ENCODE results near the gene TMCC2. TPM values are rescaled to one million over a fixed set of nuclear protein-coding genes. Genes with fewer than 3 reads are reported as not detected.

The TMCC2 gene
- total RNA-seq, 1 donor from 2014 or later, result 16.5 TPM

DNA sequence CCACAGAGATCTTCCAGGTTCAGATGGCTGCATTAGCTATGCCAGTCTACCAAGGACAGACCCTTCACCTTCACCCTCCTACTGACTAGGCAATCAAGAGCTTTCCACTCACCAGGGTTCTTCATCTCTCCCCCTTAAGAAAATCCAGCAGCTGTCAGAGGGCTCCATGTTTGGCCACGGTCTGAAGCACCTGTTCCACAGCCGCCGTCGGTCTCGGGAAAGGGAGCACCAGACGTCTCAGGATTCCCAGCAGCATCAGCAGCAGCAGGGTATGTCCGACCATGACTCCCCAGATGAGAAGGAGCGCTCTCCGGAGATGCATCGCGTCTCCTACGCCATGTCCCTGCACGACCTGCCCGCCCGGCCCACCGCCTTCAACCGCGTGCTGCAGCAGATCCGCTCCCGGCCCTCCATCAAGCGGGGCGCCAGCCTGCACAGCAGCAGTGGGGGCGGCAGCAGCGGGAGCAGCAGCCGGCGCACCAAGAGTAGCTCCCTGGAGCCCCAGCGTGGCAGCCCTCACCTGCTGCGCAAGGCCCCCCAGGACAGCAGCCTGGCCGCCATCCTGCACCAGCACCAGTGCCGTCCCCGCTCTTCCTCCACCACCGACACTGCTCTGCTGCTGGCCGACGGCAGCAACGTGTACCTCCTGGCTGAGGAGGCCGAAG is 13.8 kb downstream of the TMCC2 start:
- no peak for DNase-seq

DNA sequence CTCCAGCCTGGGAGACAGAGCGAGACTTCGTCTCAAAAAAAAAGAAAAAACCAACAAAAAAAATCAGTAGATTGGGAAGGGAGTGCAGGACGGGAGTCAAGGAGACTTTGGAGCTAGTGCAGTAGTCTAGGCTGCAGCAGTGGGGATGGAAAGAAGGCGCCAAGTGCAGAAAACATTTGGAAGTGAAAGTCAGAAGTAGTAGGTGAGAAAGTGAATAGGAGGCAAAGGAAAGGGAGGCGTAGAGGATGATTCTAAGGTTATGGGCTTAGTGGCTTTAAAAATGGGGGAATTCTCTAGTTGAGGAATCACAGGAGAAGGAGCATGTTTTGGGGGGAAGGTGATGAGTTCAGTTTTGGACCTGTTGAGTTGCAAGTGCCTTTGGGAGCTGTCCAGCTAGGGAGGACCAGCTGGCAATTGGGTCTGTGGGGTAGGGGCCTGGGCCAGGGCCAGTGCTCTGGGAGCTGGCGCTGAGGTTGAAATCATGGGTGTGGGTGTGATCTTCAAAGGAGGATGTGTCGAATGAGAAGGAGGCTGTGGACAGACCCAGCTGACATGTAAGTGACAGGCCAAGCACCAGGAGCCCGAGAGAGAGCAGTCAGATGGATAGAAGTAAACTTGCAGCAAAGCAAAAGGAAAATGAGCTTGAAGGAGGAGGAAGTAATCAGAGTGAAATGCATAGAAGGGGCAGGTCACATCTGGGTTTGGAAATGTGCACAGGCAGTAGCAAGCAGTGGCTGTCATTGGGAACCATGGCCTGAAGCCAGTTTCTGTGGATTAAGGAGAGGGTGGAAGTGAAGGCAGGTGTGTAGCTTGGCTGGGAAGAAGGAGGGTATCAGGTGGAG is 15.8 kb downstream of the TMCC2 start:
- no peak for DNase-seq

DNA sequence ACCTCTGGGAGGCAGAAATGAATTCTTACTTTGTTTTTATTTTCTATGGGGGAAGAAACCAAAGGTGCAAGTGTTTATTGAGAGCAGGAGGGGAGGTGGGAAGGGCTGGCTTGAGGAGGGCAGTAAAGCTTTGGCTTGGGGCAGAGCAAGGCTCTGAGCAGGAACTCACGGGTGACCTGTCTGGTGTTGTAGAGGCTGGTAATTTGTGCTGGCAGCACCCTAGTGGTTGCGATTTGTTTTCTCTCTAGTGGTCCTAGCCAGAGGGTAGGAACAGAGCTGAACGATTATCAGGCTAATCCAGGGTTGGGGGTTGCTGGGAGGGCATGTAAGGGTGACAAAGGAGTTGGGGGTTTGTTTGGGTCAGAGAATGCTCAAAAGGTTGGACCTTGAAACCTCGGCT is 16.6 kb downstream of the TMCC2 start:
- no peak for DNase-seq

DNA sequence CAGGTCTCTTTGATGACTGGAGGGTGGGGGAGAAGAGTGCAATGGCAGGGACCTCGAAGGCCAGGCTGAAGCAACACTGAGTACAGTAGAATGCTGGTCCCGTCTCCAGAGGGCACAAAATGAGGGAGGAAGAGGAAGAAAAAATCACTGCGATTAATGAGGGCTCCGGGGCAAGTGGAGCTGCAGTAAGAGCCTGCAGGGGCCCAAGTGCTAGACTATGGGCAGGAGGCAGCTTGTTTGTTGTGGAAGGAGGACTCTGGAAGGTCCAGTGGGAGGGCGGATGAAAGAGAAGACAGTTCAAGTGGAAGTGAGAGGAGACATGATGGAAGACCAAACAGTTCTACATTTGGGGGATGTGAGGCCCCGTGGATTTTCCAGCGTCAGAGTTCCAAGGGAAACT is 17.4 kb downstream of the TMCC2 start:
- DNase-seq, result no peak

DNA sequence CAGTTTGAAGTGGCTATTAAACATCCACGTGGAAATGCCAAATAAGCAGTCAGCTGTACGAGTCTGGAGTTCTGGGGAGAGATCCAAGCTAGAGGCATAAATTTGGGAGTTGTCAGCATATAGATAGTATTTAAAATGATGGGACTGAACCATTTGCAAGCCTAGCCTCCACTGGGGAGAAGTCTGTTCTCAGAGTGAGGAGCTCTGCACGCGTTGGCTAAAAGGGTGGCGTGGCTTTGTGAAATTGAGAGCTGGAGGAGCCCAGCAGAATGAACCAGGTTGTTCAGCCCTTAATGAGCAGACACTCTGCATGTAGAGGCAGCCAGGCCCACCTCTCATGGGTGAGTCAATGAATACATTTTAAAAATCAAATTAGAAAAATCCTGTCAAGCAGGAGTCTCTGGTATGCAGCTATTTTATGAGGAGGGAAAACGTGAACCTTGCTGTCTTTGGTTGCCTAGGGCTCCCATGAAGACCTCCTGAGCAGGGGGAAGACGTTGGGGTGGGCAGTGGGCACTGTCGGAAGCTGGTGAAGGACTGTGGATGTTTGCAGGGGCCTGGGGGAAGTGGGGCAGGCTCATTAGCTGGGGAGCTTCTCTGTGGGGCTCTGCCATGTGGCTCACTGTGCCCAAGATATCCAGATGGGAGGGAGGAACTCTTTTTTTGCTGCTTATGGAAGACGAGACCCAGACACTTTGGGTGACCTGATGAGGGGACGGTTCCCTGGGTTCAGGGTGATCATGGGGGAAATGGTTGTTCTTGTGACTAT is 18.8 kb downstream of the TMCC2 start:
- peak; percentile 38 for DNase-seq

DNA sequence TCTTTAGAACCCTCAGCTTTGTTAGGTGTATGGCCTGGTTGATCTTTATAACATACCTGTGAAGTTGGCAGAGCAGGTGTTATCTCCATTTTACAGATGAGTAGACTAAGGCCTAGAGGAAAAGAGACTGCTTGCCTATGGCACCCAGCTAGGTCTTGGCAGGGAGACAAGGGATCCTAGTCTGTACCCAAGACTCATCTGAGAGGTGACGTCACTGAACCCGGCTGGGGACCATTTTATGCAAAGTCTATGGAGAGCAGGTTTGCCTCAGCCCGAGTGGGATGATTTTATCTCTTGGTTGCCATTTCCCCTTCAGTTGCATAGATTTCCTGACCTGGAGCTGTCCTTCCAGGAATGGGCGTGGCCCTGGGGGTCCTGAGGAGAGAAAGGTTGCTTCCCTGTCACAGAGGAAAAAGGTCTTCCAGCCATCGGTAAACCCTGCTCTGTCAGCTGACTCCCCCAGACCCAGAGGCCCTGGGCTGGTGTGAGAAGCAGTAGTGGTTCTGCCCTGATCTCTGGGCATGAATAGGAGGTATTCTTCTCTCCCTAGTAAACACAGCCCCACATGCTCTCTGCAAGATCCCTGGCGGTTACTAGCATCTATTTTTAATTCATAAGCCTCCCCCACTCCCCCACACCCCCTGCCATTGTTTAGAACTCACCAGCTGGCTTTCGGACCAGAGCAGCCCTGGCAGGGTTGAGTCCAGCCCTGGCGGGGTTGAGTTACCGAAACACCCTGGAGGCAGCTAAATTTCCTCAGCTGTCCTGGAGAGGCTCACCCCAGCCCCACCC is 19.6 kb downstream of the TMCC2 start:
- peak; percentile 4 for DNase-seq

DNA sequence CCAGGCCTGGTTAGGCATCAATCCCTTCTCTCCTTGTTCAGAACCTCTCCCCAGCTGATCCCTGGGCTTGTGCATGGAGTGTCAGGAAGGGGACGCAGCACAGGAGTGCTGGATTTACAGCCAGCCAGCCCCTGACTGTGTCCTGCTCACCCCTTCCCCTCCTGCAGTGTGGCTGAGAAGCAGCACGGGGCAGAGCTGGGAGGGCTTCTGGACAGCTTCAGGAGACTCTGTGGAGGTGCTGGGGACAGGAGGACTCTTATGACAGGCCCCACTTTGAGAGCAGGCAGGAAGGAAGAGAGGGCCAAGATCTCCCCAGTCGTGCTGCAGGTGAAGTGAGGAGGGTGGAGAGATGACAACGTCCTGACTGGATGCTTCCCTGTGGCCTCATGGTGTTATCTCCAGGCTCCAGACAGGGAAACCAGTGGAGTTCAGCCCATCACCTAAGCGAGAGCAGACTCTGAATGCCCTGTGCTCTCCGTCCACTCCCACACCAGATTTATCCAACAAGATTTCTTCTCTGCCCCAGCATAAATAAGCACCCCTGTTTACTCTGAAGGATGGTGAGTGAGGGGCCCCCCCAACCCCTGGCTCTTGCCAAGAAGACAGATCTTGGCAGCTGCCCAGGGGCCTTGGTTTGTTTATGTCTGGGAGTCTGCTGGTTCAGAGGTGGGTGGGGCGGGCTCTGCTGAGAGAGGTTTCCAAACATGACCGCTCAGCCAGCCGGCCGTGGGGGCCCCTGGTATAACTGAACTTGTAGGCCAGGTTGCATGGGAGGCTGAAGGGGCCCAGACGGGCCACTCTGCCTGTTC is 21.3 kb downstream of the TMCC2 start:
- no peak for DNase-seq

DNA sequence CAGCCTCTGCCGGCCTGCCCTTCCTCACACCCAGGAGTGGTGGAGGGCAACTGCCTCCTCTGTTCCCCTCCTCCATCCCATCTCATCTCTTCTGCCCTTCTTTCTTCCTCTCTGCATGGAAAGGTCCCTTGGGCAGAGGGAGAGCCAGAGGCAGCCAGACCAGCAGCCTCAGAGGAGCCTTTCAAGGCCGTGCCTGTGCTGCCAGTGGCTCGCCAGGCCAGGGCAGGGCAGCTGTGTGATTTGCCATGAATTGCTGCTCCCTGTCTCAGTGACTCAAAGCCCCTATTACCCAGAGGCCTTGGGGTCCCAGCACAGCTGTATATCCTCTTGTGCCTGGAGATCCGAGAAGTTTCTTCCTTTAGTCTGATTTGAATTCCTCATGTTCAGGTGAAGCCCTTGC is 21.9 kb downstream of the TMCC2 start:
- no peak for DNase-seq

DNA sequence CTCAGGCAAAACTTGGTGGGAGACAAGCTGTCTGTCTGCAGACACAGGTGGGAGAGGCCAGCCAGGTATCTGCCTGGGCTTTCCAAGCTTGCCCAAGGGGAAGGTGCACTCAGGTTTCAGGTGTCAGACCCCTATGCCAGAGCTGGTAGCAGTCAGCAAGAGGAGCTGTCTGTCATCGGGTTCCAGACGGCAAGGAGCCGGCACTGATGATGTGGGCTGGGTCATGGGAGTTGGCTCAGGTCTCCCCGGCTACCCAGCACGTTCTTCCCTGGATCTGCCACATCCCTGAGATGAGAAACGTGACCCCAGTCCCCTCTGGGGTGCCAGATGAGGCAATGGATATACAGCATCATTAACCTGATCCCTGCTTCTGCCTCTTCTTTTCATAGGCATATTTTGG is 23.0 kb downstream of the TMCC2 start:
- DNase-seq, result no peak

DNA sequence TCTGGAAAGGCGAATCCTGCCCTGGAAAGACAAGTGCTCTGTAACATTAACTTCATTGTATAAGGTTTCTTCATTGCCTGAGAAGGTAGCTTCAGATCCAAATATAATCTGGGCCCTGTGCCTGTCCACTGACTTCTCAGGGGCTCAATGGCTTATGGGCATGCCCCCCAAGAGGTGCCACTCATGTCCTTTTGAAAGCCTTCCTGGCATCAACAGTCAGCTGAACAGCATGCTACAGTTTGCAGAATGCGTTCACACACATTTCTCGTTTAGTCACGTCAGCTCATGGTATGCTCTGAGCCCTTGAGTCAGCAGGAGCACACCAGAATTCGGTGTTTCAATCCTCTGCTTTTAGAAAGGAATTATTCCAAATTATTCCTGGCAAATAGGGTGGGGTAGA is 23.8 kb downstream of the TMCC2 start:
- no peak for DNase-seq

DNA sequence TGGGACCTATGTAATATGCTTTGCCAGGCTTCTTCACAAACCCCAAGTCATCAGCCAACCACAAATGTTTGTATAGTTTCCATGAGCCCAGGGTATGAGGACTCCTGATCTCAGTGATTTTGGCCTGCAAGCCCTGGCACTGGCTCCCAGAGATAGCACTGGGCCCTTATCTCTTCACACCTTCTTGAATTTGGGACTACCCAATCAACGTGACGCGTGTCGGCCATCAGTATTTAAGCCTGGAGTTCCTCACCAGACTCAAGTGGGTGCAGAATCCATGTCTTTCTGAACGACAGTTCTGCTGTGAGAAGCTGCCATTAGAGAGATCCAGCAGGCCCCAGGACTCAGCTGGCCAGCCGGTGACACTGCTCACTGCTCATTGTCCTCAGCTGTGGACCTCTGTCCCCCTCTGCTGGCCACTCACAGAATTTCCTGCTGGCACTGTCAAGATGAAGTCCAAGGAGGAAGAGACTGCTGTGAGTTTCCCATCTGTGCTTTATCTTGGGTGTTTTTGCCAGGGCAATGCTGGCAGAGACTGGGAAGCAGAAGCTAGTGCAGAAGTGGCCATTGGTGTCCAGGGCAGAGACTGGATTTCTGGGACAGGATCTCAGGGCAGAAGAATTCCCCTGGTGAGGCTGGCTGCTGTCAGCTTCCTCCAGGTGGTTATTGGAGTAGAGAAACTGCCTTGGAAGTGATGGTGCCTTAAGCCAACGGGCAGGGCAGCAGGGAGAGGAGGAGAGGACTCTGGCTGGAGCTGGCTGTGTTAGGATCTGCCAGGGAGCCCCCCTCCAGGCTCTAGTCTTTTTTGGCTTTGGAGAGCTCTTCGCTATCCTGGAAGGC is 28.4 kb downstream of the TMCC2 start:
- peak; percentile 80 for DNase-seq

DNA sequence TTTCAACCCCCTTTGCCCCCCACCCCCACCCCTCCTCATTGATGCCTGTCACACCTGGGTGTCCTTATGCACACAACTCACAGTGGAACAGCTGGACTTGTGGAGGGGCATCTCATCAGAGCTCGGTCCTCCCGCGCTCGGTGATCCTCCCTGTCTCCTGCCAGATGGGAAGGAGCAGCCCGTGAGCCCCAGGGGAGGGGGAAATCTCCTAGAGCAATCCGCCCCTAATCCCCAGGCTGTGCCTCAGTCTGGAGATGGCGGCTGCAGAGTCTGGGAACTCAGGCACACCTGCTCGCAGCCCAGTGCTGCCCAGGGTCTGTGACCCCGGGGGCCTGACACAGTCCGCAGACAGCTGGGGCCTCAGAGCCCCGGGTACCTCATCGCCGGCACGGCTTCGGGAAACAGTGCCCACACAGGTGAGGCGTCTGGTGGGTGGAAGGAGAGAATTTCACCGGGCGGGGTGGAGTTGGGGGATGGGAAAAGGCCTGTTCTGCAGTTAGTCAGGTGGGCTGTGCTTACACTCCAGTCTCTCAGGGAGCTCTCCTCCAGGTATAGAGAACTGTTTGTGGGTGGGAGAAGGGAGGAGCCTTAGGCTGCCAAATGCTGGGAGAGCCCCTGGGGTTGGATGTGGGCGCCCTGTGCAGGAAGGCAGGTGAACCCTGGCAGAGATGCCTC is 29.3 kb downstream of the TMCC2 start:
- no peak for DNase-seq

DNA sequence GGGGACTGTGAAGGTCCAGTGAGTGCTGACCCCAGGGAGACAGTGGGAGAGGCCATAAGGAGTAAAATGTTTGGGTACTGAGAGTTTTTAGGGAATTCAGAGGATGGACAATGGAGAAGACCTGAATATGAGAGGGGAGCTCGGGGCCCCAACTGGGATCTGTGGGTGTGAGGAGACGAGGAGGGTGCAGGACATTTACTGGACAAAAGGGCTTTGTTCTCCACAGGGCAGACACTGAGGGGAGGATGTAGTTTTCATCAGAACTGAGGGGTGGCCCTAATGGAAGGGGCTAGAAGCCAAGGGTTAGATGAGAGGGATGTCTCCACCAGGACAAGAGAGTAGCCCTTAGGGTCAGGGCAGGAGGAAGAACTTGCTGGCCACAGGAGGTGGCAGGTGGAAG is 30.0 kb downstream of the TMCC2 start:
- no peak for DNase-seq

DNA sequence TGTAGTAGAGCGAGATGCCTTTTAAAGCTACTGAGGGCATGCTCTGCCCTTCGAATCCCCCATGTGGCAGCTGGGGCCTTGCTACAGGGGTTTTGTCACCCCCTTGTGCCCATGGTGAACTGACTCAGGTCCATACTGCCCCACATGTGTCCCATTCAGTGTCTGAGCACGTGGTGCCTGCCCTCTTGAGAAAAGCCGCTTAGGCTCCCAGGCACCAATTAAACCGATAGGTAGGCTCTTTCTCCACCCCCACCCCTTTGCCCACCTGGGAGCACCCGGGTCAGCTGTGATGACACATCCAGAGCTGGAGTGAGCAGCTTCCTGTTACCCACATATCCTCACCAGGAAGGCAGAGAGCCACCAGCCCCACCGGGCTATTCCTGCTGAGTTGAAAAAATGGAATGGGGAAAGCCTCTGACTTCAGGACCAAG is 30.5 kb downstream of the TMCC2 start:
- no peak for DNase-seq

DNA sequence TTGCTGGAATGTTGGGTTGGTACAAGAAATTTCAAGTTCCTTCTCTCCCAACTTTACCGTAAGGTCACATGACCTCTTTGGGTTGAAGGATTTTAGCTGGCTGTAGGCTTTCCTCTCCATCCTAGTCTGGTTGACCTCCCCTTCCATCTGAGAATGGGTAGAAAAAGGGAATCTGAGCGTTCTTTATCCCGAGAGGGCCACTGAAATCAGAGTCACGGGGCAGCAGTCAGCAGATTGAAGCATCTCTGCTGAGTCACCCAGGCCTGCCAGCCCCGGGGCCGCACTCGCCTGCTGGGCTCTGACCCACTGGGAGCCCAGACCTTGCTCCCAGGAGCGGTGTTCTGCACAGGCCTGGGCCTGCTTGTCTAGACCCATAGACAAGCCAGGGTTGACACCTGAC is 31.0 kb downstream of the TMCC2 start:
- DNase-seq, result no peak

DNA sequence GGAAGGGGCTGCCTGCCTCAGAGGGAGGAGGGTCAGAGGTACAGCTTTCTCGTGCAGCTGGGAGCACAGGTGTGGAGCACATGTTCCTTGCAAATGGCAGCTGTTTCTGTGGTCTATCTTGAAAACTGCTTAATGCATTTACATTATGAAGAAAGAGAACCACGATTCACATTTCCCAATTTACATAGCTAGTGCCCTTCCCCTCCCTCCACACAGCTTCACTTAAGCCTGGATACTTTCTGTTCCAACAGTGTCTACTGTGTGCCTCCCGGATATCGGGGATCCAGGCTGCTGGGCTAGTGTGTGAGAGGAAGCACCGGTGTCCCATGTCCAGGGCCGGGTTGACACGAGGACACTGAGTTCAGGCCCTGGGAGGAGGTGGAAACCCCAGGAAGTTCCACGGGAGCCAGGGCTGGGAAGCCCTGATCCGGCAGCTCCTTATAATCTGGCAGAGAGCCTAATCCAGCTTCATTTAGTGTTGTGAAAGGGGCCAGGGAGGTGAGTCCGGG is 31.6 kb downstream of the TMCC2 start:
- no peak for DNase-seq

DNA sequence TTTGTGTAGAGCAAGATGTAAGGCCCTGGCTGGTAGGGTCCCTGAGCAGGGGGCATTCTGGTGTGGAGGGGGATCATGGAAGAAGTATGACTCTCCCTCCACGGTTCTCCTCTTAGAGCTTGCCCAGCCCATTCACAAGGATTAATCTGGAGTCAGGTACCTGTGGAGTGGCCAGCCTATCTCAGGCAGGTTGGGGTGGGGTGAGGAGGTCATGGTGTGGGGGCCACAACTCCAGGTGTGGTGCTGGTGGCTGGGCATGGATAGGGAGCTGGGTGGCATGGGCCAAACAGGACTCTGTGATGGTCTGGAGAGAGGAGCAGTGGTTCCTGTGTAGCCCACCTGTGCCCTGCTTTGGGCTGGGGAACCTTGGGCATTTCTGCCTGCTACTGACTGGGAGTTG is 32.3 kb downstream of the TMCC2 start:
- DNase-seq, result no peak

DNA sequence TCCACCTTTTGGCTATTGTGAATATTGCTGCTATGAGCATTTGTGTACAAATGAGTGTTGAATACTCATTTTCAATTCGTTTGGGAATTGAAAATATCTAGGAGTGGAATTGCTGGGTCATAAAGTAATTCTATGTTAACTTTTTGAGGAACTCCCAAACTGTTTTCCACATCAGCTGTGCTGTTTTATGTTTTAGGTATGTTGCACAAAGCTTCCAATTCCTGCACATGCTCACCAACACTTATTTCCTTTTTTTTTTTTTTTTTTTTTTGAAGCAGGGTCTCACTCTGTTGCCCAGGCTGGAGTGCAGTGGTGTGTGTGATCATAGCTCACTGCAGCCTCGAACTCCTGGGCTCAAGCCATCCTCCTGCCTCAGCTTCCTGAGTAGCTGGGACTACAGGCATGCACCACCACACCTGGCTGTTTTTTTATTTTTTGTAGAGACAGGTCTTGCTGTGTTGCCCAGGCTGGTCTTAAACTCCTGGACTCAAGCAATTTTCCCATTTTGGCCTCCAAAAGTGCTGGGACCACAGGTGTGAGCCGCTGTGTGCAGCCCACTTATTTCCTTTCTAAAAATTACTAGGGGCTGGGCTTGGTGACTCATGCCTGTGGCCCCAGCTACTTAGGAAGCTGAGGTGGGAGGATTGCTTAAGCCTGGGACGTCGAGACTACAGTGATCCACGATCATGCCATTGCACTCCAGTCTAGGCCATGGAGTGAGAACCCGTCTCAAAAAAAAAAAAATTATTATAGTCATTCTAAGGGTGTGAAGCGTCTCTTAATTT is 33.4 kb downstream of the TMCC2 start:
- DNase-seq, result no peak

Measured in skin of body (tissue), 2 donors.